ENCODE measurements around the gene GADL1.

The GADL1 gene

DNA sequence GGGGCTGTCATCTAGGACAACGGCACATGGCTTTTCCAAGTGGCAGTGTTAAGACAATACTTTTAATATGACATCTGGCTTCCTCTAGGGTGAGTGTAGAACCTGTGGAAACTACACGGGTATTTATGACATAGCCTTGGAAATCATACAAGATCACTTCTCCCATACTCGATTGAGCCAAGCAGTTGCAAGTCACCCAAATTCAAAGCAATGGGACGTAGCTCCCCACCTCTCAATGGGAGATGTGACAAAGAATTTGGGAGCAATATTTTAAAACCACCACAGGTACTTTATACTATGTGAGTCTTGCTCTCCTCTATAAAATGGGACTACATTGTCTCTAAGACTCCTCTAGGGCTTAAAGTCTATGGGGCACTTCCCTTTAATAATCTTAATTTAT is 194.5 kb downstream of the GADL1 start:
- no peak overlapping the region for H3K4me3 ChIP-seq (ENCODE audit: low read depth, low read length)

DNA sequence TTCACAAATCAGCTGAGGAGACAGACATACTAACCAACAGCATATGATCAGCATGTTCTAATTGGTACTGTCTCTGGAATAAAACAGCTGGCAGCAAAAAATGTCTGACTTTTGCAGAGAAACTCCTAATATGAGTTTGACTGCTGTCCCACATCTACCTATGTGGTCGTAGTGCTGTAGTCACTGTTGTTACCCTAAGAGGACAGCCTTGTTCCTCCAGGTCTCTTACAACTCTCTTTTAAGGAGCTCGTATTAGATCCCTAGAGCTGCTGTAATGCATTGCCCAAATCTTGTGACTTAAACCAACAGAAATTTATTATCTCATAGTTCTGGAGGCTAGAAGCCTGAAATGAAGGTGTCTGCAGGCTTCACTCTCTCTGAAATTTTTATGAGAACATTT is 195.9 kb downstream of the GADL1 start:
- H3K4me3 ChIP-seq (ENCODE audit: low read depth, low read length): no peak overlapping the region

DNA sequence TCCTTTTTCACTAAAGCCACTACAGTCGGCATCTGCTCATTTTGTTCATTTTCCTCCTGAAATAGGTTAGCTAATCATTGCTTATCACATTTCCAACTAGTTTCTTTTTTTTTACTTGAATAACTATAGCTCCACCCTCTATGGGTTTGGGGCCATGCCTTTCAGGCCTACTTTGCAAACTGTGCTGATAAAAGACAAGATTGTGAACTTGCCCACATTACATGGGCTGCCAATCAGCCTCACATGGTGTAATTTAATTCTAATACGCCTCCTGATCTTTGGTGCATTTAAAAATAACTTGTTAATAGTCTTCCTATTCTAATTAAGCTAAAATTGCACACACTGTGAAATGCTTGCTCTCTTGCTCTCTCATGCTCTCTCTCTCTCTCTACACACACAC is 197.6 kb downstream of the GADL1 start:
- H3K4me3 ChIP-seq (ENCODE audit: low read depth, low read length): no peak overlapping the region

DNA sequence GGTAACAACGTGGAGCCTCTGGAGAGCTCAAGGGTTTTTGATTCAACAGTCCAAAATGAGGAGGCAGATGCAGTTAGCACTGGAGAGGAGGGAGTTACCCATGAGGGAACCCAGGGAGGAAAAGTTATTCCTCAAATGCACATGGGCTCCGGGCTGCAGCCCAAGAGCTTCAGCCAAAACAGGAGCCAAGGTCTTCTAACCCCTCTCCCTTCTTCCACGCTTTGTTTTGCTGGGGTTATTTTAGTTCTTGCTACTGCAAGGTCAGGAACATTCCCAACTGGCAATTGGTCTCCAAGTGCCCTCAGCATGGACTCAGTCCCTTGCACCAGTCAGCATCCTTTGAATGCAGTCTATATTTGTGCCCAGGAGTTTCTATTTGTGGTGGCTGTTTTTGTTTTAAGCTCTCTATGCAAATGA is 198.1 kb downstream of the GADL1 start:
- H3K4me3 ChIP-seq (ENCODE audit: low read depth, low read length): no peak overlapping the region

DNA sequence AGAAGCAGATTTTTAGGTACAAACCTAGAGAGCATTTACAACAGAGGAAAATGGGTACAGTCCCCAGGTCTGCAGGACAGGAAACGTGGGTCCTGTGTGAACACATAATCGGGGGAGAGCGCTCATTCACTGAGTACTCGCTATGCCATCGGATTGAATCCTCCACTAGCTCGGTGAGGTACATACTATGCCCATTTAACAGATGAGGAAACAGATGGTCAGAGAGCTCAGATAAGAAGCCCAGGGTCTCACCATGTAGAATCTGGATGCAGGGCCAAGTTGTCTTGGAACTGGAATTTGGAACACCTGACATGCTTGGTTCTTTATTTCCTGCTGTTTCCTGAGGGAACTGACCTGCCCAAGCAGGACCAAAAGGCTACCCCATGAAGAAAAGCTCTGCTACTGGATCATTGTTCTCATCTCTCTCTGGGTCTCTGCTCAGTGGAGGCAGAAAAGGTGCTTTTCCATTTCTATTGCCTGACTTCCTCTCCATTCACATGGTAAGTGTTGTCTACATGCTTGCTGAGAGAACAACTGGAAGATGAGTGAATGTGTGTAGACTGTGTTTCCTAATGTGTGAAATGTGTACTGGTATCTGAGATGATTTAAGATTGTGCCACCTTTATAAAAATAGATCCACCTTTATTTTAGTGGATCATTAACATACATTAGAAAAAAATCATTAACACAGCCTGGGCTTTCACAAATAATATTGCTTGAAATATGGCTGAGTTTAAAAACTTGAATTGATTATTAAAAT is 199.0 kb downstream of the GADL1 start:
- no peak overlapping the region for H3K4me3 ChIP-seq (ENCODE audit: low read depth, low read length)

DNA sequence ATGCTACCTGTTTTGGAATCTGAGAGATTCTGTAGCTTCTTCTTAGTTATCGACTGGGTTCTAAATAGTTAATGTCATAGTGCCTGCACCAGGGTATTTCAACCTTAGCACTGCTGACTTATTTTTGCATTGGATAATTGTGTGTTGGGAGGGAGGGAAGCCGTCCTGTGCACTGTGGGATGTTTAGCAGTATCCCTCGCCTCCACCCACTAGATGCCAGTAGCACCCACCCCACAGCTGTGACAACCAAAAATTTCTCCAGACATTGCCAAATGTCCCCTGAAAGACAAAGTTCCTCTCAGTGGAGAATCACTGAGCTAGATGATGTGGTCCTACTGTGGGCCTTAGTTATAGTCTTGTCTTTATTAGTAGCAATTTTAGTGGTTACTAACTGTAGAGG is 199.8 kb downstream of the GADL1 start:
- H3K4me3 ChIP-seq (ENCODE audit: low read depth, low read length): no peak overlapping the region

DNA sequence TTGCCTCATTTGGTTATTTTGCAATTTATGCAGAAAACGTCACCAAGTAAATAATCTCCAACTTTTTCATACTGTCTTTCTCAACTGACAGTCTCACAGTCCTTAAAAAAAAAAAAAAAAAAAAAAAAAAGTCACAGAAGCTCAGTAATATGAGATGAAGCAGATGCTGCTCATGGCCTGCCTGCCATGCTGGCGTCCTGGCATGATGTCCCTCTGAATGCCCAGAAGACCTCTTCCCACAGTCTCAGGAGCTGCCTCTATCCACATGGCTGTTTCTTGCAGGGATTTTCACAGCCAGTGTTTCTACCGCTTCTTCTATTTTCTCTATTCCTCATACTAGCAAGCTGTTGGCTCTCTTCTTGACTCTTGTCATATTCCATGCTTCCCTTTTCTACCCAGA is 200.3 kb downstream of the GADL1 start:
- H3K4me3 ChIP-seq (ENCODE audit: low read depth, low read length): no peak overlapping the region

DNA sequence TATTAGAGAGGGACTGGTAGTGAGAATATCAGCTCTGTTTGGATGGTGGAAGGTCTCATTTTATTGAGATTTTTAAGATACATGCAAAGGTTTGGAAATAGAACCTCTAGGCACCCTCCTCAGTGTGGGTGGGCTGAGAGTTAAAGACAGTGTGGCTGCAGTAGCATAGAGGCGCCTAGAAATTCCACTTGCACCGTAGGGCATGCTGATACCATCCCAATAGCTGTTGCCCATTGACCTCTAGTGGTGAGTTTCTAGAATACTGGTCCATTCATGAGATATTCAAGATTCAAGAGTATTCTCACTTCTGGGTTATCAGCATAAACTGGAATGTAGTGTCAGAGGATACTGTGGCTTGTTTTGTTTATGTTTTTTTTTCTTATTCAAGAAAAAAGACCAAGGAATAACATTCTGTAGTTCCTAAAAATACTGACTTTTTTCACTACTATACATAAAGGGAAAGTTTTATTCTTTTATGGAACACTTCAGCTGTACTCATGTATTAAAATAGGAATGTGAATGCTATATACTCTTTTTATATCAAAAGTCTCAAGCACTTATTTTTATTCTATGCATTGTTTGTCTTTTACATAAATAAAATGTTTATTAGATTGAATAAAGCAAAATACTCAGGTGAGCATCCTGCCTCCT is 200.9 kb downstream of the GADL1 start:
- H3K4me3 ChIP-seq (ENCODE audit: low read depth, low read length): no peak overlapping the region

DNA sequence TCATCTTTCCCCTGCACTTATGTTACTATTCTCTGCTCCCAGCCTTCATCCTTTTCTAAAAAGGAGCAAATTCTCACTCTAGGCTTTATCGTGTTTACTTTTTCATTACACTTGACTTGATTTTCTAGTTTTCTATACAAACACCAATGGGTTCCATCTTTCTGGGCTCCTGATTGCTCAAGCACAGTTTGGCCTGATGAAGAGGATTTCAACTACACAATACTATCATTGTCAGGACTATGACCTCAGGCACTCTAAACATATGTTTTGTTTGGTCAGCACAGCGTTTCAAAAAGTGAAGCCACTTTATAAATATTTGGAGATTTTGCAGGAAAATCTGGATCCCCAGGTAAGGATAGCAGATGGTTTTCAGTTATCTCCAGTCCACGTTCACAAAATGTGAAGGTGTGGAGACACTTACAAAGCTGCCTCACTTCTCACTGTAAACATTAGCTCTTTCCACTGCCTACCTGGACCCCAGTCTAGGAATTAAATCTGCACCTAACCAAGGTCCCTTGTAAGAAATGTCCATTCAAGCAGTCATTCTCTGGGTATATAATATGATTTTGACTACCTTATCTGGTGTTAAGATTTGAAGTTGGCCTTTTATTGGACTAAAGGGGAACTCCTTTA is 201.8 kb downstream of the GADL1 start:
- H3K4me3 ChIP-seq (ENCODE audit: low read depth, low read length): no peak overlapping the region

DNA sequence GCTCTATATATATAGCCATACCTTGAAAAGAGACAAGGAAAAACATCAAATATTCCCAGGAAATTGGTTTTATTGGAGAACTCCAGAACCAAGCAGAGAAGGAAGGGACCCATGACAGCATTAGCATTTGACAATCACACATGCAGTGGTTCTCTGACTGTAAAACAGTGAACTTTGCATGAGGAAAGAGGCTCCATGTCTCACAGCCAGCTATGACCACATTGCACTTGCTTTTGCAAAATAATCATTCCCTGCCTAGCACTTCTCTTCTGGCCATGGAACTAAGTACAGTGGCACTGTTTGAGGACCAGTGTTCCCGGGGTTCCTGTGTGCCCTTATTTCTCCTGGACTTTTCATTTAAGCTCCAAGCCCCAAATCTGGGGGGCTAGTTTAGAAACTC is 202.5 kb downstream of the GADL1 start:
- no peak overlapping the region for H3K4me3 ChIP-seq (ENCODE audit: low read depth, low read length)

DNA sequence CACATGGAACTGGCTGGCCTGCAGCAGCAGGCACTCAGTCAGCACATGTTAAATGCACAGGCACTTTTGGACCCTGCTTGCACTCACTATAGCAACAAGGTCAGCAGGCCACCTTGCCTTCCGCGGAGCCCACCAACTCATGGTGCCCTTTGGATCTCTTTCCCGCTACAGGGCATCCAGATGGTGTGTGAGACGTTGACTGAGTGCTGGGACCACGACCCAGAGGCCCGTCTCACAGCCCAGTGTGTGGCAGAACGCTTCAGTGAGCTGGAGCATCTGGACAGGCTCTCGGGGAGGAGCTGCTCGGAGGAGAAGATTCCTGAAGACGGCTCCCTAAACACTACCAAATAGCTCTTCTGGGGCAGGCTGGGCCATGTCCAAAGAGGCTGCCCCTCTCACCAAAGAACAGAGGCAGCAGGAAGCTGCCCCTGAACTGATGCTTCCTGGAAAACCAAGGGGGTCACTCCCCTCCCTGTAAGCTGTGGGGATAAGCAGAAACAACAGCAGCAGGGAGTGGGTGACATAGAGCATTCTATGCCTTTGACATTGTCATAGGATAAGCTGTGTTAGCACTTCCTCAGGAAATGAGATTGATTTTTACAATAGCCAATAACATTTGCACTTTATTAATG is 203.1 kb downstream of the GADL1 start:
- no peak overlapping the region for H3K4me3 ChIP-seq (ENCODE audit: low read depth, low read length)

DNA sequence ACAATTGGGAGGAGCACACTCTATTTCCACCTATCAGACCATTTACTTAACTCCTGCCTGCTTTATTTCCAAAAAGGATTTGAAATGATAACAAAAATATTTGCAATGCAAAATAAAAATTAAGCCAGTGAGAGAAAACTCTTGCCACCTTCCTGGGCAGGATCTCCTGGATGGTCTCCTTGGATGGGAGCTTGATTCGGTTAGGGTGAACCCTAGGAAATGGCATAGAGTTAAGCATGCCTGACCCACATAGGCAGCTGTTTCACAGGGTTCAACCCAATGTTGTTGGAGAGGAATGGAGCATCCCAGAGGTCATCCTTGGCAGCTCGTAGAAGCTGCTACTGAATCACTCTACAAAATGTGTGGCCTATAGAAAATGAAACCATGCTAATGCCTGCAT is 204.3 kb downstream of the GADL1 start:
- H3K4me3 ChIP-seq (ENCODE audit: low read depth, low read length): no peak overlapping the region

DNA sequence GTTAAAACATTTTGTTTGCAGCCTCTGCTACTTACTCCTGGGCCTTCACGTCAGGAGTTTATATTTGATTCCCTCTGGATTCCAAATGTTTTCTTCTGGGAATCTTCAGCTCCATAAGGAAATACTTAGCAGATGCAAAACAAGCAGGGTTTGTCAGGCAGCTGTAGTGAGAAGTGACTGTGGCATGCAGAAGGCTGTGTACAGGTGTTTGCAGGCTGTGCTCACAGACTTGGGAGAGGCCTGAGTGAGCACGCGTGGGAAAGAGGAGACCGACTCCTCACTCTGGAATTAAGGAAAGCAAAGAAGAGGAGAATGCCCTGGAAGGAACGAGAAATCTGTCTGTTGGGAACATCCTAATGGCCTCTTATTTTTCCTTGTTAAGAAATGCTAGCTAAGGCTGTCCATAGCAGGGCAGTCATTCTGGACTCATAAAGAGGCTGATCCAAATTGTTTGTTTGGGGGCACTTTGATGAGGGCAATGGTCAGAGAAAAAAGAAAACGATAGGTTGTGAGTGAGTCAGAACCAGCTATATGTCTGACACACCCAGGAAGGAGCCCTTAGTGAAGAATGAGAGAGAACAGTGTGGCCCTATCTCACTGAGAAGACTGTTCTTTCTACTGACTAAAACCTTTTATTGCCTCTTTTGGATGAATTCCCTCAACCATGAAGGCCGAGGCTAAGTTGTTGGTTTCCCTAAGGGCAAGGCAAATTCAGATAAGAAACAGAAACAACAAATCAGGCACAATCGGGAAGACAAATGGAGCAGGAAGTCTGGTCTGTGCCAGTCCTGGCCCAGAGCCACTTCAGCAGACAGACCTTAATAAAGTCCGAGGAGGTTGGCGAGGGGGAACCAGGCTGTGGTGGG is 205.5 kb downstream of the GADL1 start:
- no peak overlapping the region for H3K4me3 ChIP-seq (ENCODE audit: low read depth, low read length)

DNA sequence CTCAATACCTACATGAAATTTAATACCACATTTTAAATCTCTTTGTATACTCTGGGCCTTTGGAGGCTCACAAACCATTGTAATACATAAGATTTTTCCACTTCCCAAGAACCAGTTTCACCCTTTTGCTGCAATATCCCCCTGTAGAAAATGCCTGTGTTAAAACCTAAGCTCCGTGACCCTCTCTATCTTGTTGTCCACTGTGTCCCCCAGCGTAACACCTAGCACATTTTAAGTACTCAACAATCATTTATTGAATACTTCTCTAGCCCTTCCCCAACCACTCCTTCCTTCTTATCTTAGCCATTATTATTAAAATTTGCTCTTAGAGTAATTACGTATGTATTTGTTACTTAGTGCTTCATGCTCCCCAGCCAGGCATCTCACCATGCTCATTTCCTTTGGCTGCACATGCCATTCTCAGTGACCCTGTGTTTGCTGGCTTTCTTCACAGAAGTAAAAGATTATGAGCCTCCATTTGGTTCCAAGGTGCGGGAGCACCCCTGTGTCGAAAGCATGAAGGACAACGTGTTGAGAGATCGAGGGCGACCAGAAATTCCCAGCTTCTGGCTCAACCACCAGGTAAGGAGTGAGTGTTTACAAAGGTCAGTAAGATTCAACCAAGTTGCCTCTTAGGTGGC is 206.4 kb downstream of the GADL1 start:
- no peak overlapping the region for H3K4me3 ChIP-seq (ENCODE audit: low read depth, low read length)

DNA sequence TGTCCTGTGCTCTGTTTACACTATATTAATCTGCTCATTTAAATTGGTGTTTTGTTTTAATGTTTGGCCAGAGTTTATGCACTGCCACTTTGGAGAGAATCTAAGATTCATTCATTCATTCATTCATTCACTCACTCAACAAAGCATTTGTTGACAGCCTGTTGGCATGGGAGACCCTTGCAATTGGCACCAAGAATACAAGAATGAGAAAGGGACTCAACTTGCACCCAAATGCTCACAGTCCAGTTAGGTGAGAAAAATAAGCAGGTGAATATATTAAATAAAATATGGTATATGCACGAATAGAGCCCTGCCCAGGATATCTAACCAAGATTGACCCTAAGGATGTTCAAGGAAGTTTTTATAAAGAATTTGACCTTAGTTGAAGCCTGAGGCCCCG is 207.7 kb downstream of the GADL1 start:
- no peak overlapping the region for H3K4me3 ChIP-seq (ENCODE audit: low read depth, low read length)

DNA sequence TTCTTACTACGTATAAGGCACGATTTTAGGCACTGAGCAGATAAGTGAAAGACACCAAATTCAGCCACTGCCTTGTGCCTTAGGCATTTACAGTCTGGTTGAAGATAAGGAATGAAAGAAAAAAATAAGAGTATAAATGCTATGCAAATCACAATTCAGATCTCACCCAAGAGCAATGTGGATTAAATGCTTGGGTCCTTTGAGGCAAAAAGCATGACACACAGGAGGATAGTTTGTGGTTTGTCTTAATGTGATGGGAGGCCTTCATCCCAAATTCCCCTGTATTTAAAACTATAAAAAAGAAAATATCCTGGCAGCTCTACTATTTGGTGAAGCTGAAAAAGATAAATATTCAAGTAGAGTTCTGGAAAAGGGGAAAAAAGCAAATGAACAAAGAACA is 208.3 kb downstream of the GADL1 start:
- H3K4me3 ChIP-seq (ENCODE audit: low read depth, low read length): no peak overlapping the region

DNA sequence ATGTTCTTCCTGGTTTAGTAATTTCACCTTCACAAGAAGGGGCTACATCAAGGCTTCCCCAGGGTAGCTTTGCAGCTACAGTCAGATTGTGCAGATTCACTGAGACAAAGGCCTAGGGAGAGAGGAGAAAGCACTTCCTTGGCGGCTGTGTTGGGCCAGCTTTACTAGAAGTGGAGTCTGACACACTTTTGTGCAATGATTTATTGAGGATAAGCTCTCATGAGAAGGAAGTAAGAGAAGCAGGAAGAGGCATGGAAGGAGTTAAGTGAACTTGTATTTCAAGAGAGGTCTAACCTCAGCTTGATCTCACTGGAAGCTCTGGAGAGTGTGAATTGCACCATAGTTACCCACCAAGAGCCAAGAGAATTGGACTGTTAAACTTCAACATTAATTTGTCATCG is 209.2 kb downstream of the GADL1 start:
- H3K4me3 ChIP-seq (ENCODE audit: low read depth, low read length): no peak overlapping the region

DNA sequence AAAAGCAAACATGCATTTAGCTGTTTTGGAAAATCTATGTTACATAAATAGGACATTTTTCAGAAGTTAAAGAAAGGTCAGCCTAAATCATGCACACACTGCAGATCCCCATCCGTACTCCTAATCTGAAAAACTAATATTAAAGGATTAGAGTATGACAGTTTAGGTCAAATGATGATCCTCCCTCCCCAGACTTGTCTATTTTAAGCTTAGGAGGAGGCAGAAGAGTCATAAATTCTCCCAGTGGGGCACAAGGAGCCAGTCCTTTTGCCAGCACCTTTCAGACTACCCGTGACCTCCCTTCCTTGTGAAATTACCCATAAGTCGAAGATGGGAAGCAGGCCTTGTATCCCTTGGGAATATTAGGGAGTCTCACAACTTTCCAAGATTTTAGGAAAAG is 210.1 kb downstream of the GADL1 start:
- H3K4me3 ChIP-seq (ENCODE audit: low read depth, low read length): no peak overlapping the region

DNA sequence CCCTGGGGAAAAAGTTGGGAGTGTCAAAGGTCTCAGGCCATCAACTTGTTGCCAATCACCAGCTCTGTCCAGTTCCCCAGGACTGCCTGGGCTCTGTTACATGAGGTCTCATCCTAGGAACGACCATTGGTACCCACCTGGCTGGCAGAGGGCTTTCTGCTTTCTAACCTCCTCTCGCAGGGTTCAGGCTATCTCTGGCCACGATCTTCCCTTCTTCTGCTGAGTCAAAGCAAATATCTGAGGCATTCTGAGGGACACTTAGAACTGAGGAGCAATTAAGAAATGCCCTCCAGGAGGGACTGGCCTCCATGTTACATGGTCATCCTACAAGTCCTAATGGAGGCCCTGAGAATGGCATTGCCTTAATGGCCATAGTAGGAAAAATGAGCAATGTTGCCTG is 210.7 kb downstream of the GADL1 start:
- no peak overlapping the region for H3K4me3 ChIP-seq (ENCODE audit: low read depth, low read length)

DNA sequence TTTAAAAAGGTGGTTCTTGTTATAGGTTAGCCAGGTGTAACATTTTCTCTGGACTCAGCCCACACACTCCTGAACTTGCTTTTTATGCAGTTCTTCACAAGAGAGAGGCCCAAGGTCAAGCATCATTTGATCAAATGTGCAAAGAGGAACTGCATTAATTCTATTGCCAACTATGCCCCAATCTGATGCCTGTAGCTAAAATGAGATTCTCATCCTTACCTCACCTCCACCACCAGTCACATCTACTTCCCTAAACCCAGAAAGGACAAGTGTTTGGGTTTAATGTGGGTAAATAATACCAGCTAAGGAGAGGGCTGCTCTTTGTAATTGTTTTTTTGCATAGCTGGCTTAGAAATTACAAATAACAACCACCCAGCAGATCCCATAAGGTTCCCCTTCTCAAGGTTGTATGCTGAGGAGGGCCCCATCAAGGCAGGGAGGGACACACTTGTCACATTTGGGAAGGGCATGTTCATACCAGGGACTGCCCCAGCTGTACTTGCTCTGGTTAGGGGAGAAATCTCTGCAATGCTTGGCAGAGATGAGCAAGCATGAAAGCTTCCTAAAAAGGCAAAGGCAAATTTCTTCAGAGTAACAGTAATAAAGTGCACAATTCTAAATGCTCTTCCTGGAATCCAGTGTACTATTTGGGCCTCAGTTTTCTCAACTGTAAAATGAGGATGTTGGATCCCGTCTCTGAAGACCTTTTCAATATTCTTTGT is 211.9 kb downstream of the GADL1 start:
- no peak overlapping the region for H3K4me3 ChIP-seq (ENCODE audit: low read depth, low read length)

All from iPS-11a (cell line).